Measurements from ENCODE around the gene ANKIB1. TPM values are rescaled to one million over a fixed set of nuclear protein-coding genes. Genes with fewer than 3 reads are reported as not detected.

Gene ANKIB1
- total and polyA plus RNA-seq, 9 of the 15 experiments (the other 6 are each of a cell fraction or from before 2014, with no cell fraction given), result 5.9 to 25.2 (median 16.1) TPM

- no peaks in the 10 kb centered on the region for H3K36me3 ChIP-seq (ENCODE audit: control insufficient read depth, insufficient read depth, low read length)
- POLR2A ChIA-PET, result interaction anchor here (0.9 kb wide), 1 partner anchor 10 kb away, joined by 6 read pairs; no protein-coding TSS in a partner anchor
- intact Hi-C loops (cut with micrococcal nuclease), result no loop called here
- no peak overlapping the region for H3K4me3 ChIP-seq
- H2AFZ ChIP-seq (ENCODE audit: low read depth, low read length), result no peak overlapping the region
- FAIRE-seq (no peak), DNase-seq (ENCODE audit: extremely low read depth in 1 of 4, low spot score in 3 of 4) (no peak), ATAC-seq (no peak)
- CTCF ChIA-PET (ENCODE audit: low intra/inter-chr PET ratio), result no interaction called here
- H3K4me2 ChIP-seq (ENCODE audit: insufficient read depth, low read length), result no peak overlapping the region
- no peaks in the 10 kb centered on the region for H3K79me2 ChIP-seq (ENCODE audit: control insufficient read depth, insufficient read depth, low read length)
- 0 out of 2 replicates have a peak, but pooled peaks have one; percentile 36 for TF ChIP-seq BCOR (IDR thresholded peaks at IDR 0.05)
- TF ChIP-seq ZNF121 (CRISPR knock-in tag; conservative IDR thresholded peaks at IDR 0.05), result peak; percentile 85
- peak; percentile 31 for TF ChIP-seq RBM25 (IDR thresholded peaks at IDR 0.05; ENCODE audit: low read depth, low read length, severe bottlenecking)
- no peak for TF ChIP-seq MNT (conservative IDR thresholded peaks at IDR 0.05)
- in situ Hi-C loops (cut with MboI), result loop anchor here (10.0 kb wide), 1 partner anchor 301 kb away; the partner anchor contains the start of gene CYP51A1
- H3K4me1 ChIP-seq (replicated peaks in 1 of 2; ENCODE audit: control insufficient read depth in 2 of 2, insufficient read depth in 2 of 2, low read length in 2 of 2), result no peaks in the 10 kb centered on the region; a peak in 2 of 5 replicates
- 0 out of 2 replicates have a peak, but pooled peaks cover 1% of the 10 kb centered on the region for H3K9me3 ChIP-seq (replicated peaks; ENCODE audit: control insufficient read depth, insufficient read depth, low read depth, low read length)
- H3K9me1 ChIP-seq (ENCODE audit: control insufficient read depth, insufficient read depth, low read length), result no peaks in the 10 kb centered on the region
- no peak overlapping the region for H3K27ac ChIP-seq (ENCODE audit: extremely low read depth, low read depth, low read length)
- no TSS peak for BruUV-seq (replicated peaks)
- WGBS (ENCODE audit: insufficient coverage, low coverage, missing lambda C conversion rate), result 55% methylated on average over 2 of the region's 2 CpGs
- no peak overlapping the region for H3K9ac ChIP-seq (ENCODE audit: insufficient read depth in 1 of 2, low read depth in 2 of 2, low read length in 2 of 2)
- H4K20me1 ChIP-seq (replicated peaks; ENCODE audit: control insufficient read depth, insufficient read depth, low read length), result no peaks in the 10 kb centered on the region
- H3K27me3 ChIP-seq (ENCODE audit: control insufficient read depth in 2 of 2, insufficient read depth in 2 of 2, low read length in 2 of 2), result no peaks in the 10 kb centered on the region
Observed at GRCh38 chr7:92435542-92435941, 189.8 kb downstream of the ANKIB1 start.

Data from K562 (cell line).